AG04450 (cell line): ENCODE results near the gene GIT1. TPM values are rescaled to one million over a fixed set of nuclear protein-coding genes. Genes with fewer than 3 reads are reported as not detected.

ENCODE experiments used
- CTCF ChIA-PET: fragments of 300-600, 350-600 bp; formaldehyde crosslinking; extraction: SDS; loops from one replicate; lab custom pipeline; 2022; ENCODE audit warnings: antibody characterized with exemption, inconsistent platforms; lab: Charles Lee
- POLR2A ChIA-PET: fragments of 350-600 bp; formaldehyde crosslinking; extraction: SDS; loops from one replicate; lab custom pipeline; 2021; ENCODE audit warnings: antibody characterized with exemption, inconsistent platforms; lab: Yijun Ruan, JAX
- DNase-seq: peaks from one replicate; pipeline ENCODE4 v3.0.0-alpha.2; 2011; ENCODE audit warnings: low read depth, low spot score
- H3K27ac ChIP-seq: one replicate; pipeline ENCODE4 v1.5.1; 2012; ENCODE audit warnings: low read depth, low read length, control low read depth
- H3K27me3 ChIP-seq: one replicate; pipeline ENCODE4 v1.6.0; 2012; ENCODE audit warnings: low read length; ENCODE audit not compliant: control insufficient read depth, insufficient read depth
- H3K4me3 ChIP-seq: 2 replicates; pipeline ENCODE4 v1.5.1; 2011; ENCODE audit warnings: mild to moderate bottlenecking, low read depth, low read length, control low read depth
- H3K9me3 ChIP-seq: 2 replicates; pipeline ENCODE4 v1.5.1; 2012; ENCODE audit warnings: low read length; ENCODE audit not compliant: control insufficient read depth, insufficient read depth
- polyA plus RNA-seq: library from polyadenylated mRNA; depleted of rRNA; stranded (reverse); fragments of >200 nt; gene quantifications from 2 replicates; pipeline ENCODE4 v1.2.3, GENCODE V29; 2011
- TF ChIP-seq, protein P1 (sequence below): IDR thresholded peaks from 2 replicates; pipeline ENCODE4 v1.5.1; 2011; ENCODE audit warnings: low read depth, low read length, control low read depth, inconsistent platforms

Gene GIT1
- polyA plus RNA-seq, 1 experiment: 20.7 TPM

DNA sequence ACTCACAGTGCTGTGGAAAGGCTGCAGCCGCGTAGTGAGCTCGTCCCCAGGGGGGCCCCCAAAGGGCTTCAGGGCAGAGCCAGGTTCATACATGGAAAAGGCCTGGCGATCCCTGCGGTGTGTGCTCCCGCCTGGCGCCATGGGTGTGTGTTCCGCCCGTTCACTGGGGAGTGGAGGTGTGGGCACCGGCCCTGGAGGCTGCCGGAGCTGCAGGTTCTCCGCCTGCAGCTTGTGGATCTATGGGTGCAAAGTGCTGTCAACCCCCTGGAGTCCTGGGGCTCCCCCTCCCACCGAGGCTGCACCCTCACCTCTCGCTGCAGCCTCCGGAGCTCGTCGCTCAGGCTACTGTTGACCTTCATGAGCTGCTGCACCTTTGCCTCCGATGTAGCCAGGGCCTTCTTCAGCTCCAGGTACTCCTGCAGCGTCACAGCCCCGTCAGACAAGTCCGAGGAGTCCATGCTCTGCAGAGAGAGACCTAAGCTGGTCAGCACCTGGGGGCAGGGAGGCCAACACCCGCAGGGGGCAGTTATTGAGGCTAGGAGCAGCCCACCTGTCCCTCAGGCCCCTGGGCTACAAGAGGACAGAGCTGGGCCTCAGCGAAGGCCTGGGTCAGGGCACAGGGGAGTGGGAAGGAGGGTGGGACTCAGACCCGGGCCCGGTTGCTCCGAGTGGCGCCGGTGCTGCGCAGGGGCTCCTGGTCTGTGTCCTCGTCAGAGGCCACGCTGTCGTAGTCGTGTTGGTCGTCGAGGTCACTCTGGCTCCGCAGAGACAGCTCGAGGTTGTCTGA lies 13.0 kb downstream of the GIT1 start:
- Histone ChIP-seq H3K27ac (no peak overlapping the region), H3K9me3 (no peaks in the 10 kb centered on the region; the same call in 1 of the 2 replicates), H3K4me3 (no peak overlapping the region), H3K27me3 (no peaks in the 10 kb centered on the region)
- DNase-seq: no peak
- CTCF ChIA-PET: interaction anchor here (0.6 to 1.6 kb wide), 2 partner anchors 37 to 207 kb away, joined by 4 to 10 read pairs; no protein-coding TSS in a partner anchor
- POLR2A ChIA-PET: interaction anchor here (0.7 to 0.8 kb wide), 2 partner anchors 13 to 159 kb away, joined by 3 read pairs; partner anchors contain the start of gene GIT1
- TF ChIP-seq, protein P1, sequence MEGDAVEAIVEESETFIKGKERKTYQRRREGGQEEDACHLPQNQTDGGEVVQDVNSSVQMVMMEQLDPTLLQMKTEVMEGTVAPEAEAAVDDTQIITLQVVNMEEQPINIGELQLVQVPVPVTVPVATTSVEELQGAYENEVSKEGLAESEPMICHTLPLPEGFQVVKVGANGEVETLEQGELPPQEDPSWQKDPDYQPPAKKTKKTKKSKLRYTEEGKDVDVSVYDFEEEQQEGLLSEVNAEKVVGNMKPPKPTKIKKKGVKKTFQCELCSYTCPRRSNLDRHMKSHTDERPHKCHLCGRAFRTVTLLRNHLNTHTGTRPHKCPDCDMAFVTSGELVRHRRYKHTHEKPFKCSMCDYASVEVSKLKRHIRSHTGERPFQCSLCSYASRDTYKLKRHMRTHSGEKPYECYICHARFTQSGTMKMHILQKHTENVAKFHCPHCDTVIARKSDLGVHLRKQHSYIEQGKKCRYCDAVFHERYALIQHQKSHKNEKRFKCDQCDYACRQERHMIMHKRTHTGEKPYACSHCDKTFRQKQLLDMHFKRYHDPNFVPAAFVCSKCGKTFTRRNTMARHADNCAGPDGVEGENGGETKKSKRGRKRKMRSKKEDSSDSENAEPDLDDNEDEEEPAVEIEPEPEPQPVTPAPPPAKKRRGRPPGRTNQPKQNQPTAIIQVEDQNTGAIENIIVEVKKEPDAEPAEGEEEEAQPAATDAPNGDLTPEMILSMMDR: no peak

DNA sequence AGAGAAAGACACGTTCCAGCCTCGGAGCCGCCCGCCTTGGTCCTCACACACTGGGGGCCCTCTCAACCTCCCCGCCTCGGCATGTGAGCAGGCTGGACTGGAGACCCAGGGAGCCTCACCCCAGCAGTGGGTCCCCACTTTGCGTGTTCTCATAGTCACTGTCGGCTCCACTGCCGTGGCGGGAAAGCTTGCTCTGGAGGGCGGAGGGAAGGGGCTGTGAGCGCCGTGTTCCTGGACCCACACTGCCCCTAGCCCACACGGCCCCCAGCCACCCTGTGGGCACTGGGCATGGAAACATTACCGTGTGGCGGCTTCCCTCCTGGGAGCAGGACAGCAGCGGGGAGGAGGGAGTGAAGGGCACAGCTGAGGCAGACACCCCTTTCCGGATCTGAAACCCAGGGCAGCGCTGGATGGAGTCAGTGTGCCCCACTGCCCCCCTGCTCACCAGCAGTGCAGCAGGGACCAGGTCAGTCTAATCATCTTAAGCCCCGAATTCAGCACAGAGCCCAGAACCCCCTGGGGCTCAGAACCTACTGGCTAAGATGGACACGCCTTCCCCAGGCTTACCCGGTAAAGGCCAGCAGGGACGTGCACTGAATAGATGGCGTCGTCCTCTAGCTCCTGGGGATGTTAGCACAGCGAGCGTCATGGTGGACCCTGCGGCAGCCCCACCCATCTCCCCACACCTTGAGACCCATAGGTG lies 13.8 kb downstream of the GIT1 start:
- ChIA-PET POLR2A (interaction anchor here (0.7 kb wide), 1 partner anchor 159 kb away, joined by 3 read pairs; no protein-coding TSS in a partner anchor), CTCF (interaction anchor here (0.6 to 9.4 kb wide), 3 partner anchors 38 to 206 kb away, joined by 4 to 77 read pairs (median 10); no protein-coding TSS in a partner anchor)
- TF ChIP-seq, protein P1: no peak
- no peak for DNase-seq
- no peaks in the 10 kb centered on the region for H3K27me3 ChIP-seq
- no peak overlapping the region for H3K4me3 ChIP-seq
- no peak overlapping the region for H3K27ac ChIP-seq
- H3K9me3 ChIP-seq: no peaks in the 10 kb centered on the region; the same call in 1 of the 2 replicates

DNA sequence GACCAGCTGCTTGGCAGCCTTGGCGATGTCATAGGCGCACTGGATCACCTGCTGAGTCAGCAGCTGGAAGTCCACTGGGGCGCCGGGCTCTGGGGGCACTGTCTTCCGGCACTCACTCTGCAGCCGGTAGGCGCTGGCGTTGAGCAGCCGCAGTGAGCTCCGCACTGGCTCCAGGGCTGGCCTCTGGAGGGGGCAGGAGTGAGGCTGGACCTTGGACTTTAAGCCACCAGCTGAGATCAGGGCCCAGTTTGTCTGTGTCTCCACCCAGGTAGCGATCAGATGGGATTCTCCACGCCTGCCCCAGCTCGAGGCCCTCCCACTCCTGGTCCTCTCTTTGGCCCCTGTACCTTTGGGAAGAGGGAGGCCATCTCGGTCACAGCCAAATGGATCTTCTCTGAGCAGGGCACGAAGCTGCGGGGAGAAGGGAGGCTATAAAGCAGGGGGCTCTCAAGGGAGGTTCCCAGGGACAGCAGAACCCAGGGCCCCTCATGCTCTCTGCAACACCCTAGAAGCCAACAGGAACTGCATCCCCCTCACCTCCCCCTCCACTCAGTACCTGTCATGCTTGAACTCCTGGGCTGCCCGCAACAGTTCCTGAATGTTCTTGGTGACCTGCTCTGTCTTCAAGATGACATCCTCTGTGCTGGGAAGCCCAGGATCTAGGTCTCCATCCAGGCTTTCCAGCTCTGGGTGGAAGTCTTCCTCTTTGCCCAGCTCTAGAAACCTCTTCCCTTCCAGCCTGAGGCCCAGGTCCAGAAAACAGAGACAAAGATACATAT lies 14.5 kb downstream of the GIT1 start:
- ChIA-PET POLR2A (no interaction called here), CTCF (interaction anchor here (9.4 kb wide), 1 partner anchor 205 kb away, joined by 77 read pairs; no protein-coding TSS in a partner anchor)
- H3K27me3 ChIP-seq: no peaks in the 10 kb centered on the region
- TF ChIP-seq, protein P1: no peak
- no peak for DNase-seq
- H3K9me3 ChIP-seq: no peaks in the 10 kb centered on the region; the same call in 1 of the 2 replicates
- no peak overlapping the region for H3K4me3 ChIP-seq
- H3K27ac ChIP-seq: no peak overlapping the region

DNA sequence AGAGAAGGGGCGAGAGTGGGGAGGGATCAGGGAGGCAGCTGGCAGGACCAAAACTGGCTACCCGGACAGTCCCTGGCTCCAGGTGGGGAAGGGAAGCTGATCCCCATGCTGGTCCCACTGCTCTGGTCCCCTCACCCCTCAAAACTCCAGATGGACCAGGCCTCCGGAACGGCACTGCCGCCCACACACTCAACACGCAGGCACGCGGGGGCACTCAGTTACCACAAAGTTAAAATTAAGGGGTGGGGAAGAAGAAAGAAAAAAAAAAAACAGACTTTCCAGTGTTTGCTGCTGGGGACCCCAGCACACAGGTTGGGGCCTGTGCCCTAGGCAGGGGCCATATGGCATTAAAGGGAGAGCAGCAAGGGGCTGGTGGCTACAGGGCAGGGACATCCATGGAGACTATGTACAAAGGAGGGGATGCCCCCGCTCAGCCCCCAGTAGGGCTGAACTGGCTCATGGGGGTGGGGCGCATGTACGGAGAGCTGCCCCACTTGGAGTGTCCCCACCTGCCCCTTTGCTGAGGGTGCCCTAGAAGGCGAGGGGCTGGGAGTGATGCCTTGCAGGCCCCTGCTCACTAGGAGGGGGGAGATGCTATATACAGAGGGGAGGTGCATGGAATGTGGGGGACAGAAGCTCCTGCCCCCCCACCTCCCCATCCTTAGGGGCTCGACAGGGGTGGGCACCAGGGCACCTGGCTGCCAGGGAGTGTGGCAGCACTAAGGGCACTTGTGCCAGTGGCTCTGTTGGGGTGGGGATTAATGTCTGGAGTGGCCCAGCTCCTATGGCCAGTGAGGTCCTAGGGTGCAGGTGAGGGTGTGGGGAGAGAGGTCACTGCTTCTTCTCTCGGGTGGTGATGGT lies 15.3 kb downstream of the GIT1 start:
- ChIA-PET POLR2A (no interaction called here), CTCF (interaction anchor here (0.5 to 9.4 kb wide), 6 partner anchors 10 to 210 kb away, joined by 4 to 77 read pairs (median 8); no protein-coding TSS in a partner anchor)
- H3K4me3 ChIP-seq: no peak overlapping the region
- H3K9me3 ChIP-seq: no peaks in the 10 kb centered on the region; the same call in 1 of the 2 replicates
- no peak for DNase-seq
- TF ChIP-seq, protein P1: no peak
- no peak overlapping the region for H3K27ac ChIP-seq
- no peaks in the 10 kb centered on the region for H3K27me3 ChIP-seq
